ENCODE results near the gene SLC43A3.

The SLC43A3 gene

GRCh38 chr11:57426439-57426928 lies 437 bp downstream of the SLC43A3 start:
- no peak for DNase-seq

GRCh38 chr11:57425565-57426438 lies 1.1 kb downstream of the SLC43A3 start:
- DNase-seq = no peak

GRCh38 chr11:57424792-57425564 lies 1.9 kb downstream of the SLC43A3 start:
- DNase-seq = peak; percentile 75

- DNase-seq = no peak
Observed at GRCh38 chr11:57424137-57424791, 2.7 kb downstream of the SLC43A3 start.

GRCh38 chr11:57422669-57423068 lies 4.3 kb downstream of the SLC43A3 start:
- DNase-seq = no peak

- no peak for DNase-seq
Observed at GRCh38 chr11:57421805-57422204, 5.1 kb downstream of the SLC43A3 start.

- DNase-seq = no peak
Observed at GRCh38 chr11:57421066-57421465, 5.9 kb downstream of the SLC43A3 start.

GRCh38 chr11:57419146-57419545 lies 7.8 kb downstream of the SLC43A3 start:
- no peak for DNase-seq

GRCh38 chr11:57418131-57418530 lies 8.8 kb downstream of the SLC43A3 start:
- no peak for DNase-seq

GRCh38 chr11:57417056-57417455 lies 9.9 kb downstream of the SLC43A3 start:
- DNase-seq = no peak

GRCh38 chr11:57416436-57416835 lies 10.5 kb downstream of the SLC43A3 start:
- no peak for DNase-seq

- no peak for DNase-seq
Observed at GRCh38 chr11:57414612-57415212, 12.2 kb downstream of the SLC43A3 start.

- no peak for DNase-seq
Observed at GRCh38 chr11:57413681-57414080, 13.2 kb downstream of the SLC43A3 start.

GRCh38 chr11:57410287-57410686 lies 16.6 kb downstream of the SLC43A3 start:
- DNase-seq = no peak

- DNase-seq = no peak
Observed at GRCh38 chr11:57409321-57410100, 17.4 kb downstream of the SLC43A3 start.

- DNase-seq = no peak
Observed at GRCh38 chr11:57408771-57409170, 18.1 kb downstream of the SLC43A3 start.

- DNase-seq = no peak
Observed at GRCh38 chr11:57407941-57408475, 18.9 kb downstream of the SLC43A3 start.

GRCh38 chr11:57407010-57407920 lies 19.7 kb downstream of the SLC43A3 start:
- DNase-seq = no peak

- no peak for DNase-seq
Observed at GRCh38 chr11:57406337-57406904, 20.5 kb downstream of the SLC43A3 start.

GRCh38 chr11:57405271-57405860 lies 21.6 kb downstream of the SLC43A3 start:
- DNase-seq = no peak
